Upper lobe of right lung (tissue), 1 donor: Measurements from ENCODE around the gene LONP2. TPM values are rescaled to one million over a fixed set of nuclear protein-coding genes. Genes with fewer than 3 reads are reported as not detected.

ENCODE experiments used
- ATAC-seq: fragments of 200-7000 bp; cut with Tn5 transposase; one replicate; pipeline ENCODE4 v1.9.1; 2020; ENCODE audit warnings: mild to moderate bottlenecking, moderate library complexity
- DNase-seq: peaks from one replicate; pipeline ENCODE4 v3.0.0-alpha.2; 2020
- H3K27ac ChIP-seq: fragments of 200-600 bp; one replicate; pipeline ENCODE4 v1.8.0; 2022
- H3K27me3 ChIP-seq: fragments of 200-600 bp; one replicate; pipeline ENCODE4 v1.8.0; 2022; ENCODE audit warnings: mild to moderate bottlenecking
- H3K36me3 ChIP-seq: fragments of 200-600 bp; one replicate; pipeline ENCODE4 v1.8.0; 2022
- H3K4me1 ChIP-seq: fragments of 200-600 bp; one replicate; pipeline ENCODE4 v1.8.0; 2022
- H3K4me3 ChIP-seq: fragments of 200-600 bp; one replicate; pipeline ENCODE4 v1.8.0; 2022; ENCODE audit warnings: mild to moderate bottlenecking
- H3K9me3 ChIP-seq: fragments of 200-600 bp; one replicate; pipeline ENCODE4 v1.8.0; 2022
- CTCF ChIP-seq: fragments of 200-600 bp; IDR thresholded peaks from one replicate; pipeline ENCODE4 v1.8.0; 2022; ENCODE audit warnings: antibody characterized with exemption
- intact Hi-C: fragments of 100-400 bp; cut with DNase I; formaldehyde crosslinking; loops from one replicate; pipeline ENCODE4 v1.11.0; 2022
- long read RNA-seq: library from polyadenylated mRNA; unstranded; transcript quantifications from one replicate; pipeline ENCODE4 v2.0.0, GENCODE V29; 2021
- total RNA-seq: library from RNA; stranded (reverse); fragmentation: NEBNext Ultra II Directional; extraction: Animal tissue kit (Norgen Biotek cat#: 25700); gene quantifications from one replicate; pipeline ENCODE4 v1.2.1, GENCODE V29; 2021
- donor health status: DM: no; HTN: yes; CAD: no; lungs with severe emphysema.

LONP2 gene
- 63.3 TPM for total RNA-seq
- long read RNA-seq, full-length matches to known transcripts, result 113 of 147 reads
- long read RNA-seq, partial matches to known transcripts, result 12 of 147 reads
- long read RNA-seq, other reads (novel, unspliced or antisense), result 22 of 147 reads

GRCh38 chr16:48244080-48244862 is at the start of gene LONP2:
Gene LONP2 (plus strand): TSS chr16:48244300. CDS start chr16:48244389, 89 bp downstream.
- DNase-seq (peak; percentile 97), ATAC-seq (peak; percentile 100)
- intact Hi-C loops, result no loop called here
- no peak for TF ChIP-seq CTCF
- H3K4me1 ChIP-seq, result peaks cover 23% of the 10 kb centered on the region
- H3K36me3 ChIP-seq, result no peaks in the 10 kb centered on the region
- H3K9me3 ChIP-seq, result no peaks in the 10 kb centered on the region
- H3K27me3 ChIP-seq, result no peaks in the 10 kb centered on the region
- H3K27ac ChIP-seq, result peak within 1 kb of the TSS; percentile 91
- peak within 1 kb of the TSS; percentile 96 for H3K4me3 ChIP-seq

GRCh38 chr16:48194828-48195556 is 49.1 kb upstream of the LONP2 start:
- Histone ChIP-seq H3K36me3 (no peaks in the 10 kb centered on the region), H3K27ac (no peak overlapping the region), H3K4me3 (no peak overlapping the region), H3K4me1 (no peaks in the 10 kb centered on the region), H3K27me3 (no peaks in the 10 kb centered on the region), H3K9me3 (no peaks in the 10 kb centered on the region)
- no peak for DNase-seq
- no peak for TF ChIP-seq CTCF
- ATAC-seq, result peak; percentile 30
- intact Hi-C loops, result no loop called here

- ATAC-seq, result no peak
- TF ChIP-seq CTCF, result no peak
- intact Hi-C loops, result no loop called here
- no peak overlapping the region for H3K4me3 ChIP-seq
- no peak for DNase-seq
- no peaks in the 10 kb centered on the region for H3K9me3 ChIP-seq
- H3K36me3 ChIP-seq, result no peaks in the 10 kb centered on the region
- H3K27me3 ChIP-seq, result no peaks in the 10 kb centered on the region
- no peaks in the 10 kb centered on the region for H3K4me1 ChIP-seq
- H3K27ac ChIP-seq, result no peak overlapping the region
These were observed 46.8 kb upstream of the LONP2 start for GRCh38 chr16:48197294-48197693.

GRCh38 chr16:48201515-48202201 is 42.4 kb upstream of the LONP2 start:
- Histone ChIP-seq H3K4me1 (no peaks in the 10 kb centered on the region), H3K27ac (no peak overlapping the region), H3K9me3 (no peaks in the 10 kb centered on the region), H3K36me3 (no peaks in the 10 kb centered on the region), H3K4me3 (no peak overlapping the region), H3K27me3 (no peaks in the 10 kb centered on the region)
- no peak for TF ChIP-seq CTCF
- intact Hi-C loops, result no loop called here
- ATAC-seq, result peak; percentile 49
- DNase-seq, result no peak

- intact Hi-C loops, result no loop called here
These were observed 39.9 kb upstream of the LONP2 start for GRCh38 chr16:48203974-48204824.

More at GRCh38 chr16:48203974-48204824, 39.9 kb upstream of the LONP2 start:
- ATAC-seq, result no peak
- Histone ChIP-seq H3K27ac (no peak overlapping the region), H3K9me3 (no peaks in the 10 kb centered on the region), H3K27me3 (peaks cover 8% of the 10 kb centered on the region), H3K4me3 (no peak overlapping the region), H3K4me1 (no peaks in the 10 kb centered on the region), H3K36me3 (no peaks in the 10 kb centered on the region)
- TF ChIP-seq CTCF, result no peak
- DNase-seq, result no peak
